A549 (cell line): ENCODE data around the gene MVD.

Experiments used
- BHLHE40 ChIP-seq: IDR thresholded peaks from 2 replicates; pipeline ENCODE4 v1.6.1; 2012; ENCODE audit warnings: low read depth, low read length, inconsistent platforms
- EHMT2 ChIP-seq: fragments of 200-600 bp; sonication (generic); IDR thresholded peaks from 2 replicates; pipeline ENCODE4 v1.6.1; 2016; ENCODE audit warnings: antibody characterized with exemption, low read depth, mild to moderate bottlenecking, moderate library complexity
- FOSB ChIP-seq: fragments of 250-450 bp; sonication (Bioruptor Pico); IDR thresholded peaks from 2 replicates; pipeline ENCODE4 v1.5.0; 2020; ENCODE audit warnings: mild to moderate bottlenecking, moderate library complexity
- HEYL ChIP-seq: fragments of 250-450 bp; sonication (Bioruptor Pico); IDR thresholded peaks from 2 replicates; pipeline ENCODE4 v1.8.0; 2021; ENCODE audit warnings: mild to moderate bottlenecking, moderate library complexity
- RAD21 ChIP-seq, 2 experiments: fragments of >200 bp in 1 of 2; sonication (Bioruptor Twin) in 1 of 2; formaldehyde crosslinking in 1 of 2; IDR thresholded peaks in 1 of 2; conservative IDR thresholded peaks in 1 of 2; 2 replicates in 1 of 2; 3 replicates in 1 of 2; pipeline ENCODE4 v1.6.1; 2012 to 2018; ENCODE audit warnings: inconsistent platforms in 1 of 2
- REST ChIP-seq: fragments of 200-600 bp; sonication (generic); IDR thresholded peaks from 2 replicates; pipeline ENCODE4 v1.6.1; 2016; ENCODE audit warnings: antibody characterized with exemption, mild to moderate bottlenecking, moderate library complexity
- SMC3 ChIP-seq: fragments of >200 bp; sonication (Bioruptor Twin); formaldehyde crosslinking; IDR thresholded peaks from 3 replicates; pipeline ENCODE4 v1.6.1; 2018; ENCODE audit warnings: inconsistent platforms
- USF2 ChIP-seq: fragments of 450-650 bp; IDR thresholded peaks from 2 replicates; pipeline ENCODE4 v1.6.1; 2014; ENCODE audit warnings: antibody characterized with exemption
- TF ChIP-seq, protein P1 (sequence below): IDR thresholded peaks from 2 replicates; pipeline ENCODE4 v1.6.1; 2012; ENCODE audit warnings: low read depth, borderline replicate concordance
- TF ChIP-seq, protein P2 (sequence below): fragments of >200 bp; sonication (Bioruptor Twin); formaldehyde crosslinking; IDR thresholded peaks from 3 replicates; pipeline ENCODE4 v1.5.1; 2016
- TF ChIP-seq, protein P3 (sequence below): fragments of 250-450 bp; sonication (Bioruptor Pico); IDR thresholded peaks from 2 replicates; pipeline ENCODE4 v1.5.0; 2021; ENCODE audit warnings: mild to moderate bottlenecking, moderate library complexity, borderline replicate concordance

DNA sequence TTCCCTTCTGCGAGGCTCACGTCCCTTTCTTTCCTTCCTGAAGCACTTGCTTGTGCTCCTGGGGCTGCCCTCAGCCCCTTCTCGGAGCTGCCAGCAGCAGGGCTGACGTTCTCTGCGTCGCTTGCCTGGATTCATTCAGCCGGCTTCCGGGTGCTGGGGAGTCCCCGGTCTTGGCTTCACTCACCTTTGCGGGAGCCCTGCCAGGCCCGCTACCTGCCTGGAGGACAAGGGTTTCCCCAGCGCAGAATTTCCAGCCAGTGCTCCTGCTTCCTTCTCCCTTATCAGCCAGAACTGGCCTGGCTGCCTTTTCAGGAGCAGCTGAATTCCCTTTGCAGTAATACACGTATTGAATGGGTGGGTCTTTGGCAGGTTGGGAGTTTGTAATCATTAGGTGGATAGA is 46.6 kb downstream of the MVD start:
- TF ChIP-seq REST: no peak
- TF ChIP-seq USF2: no peak
- TF ChIP-seq, protein P1, sequence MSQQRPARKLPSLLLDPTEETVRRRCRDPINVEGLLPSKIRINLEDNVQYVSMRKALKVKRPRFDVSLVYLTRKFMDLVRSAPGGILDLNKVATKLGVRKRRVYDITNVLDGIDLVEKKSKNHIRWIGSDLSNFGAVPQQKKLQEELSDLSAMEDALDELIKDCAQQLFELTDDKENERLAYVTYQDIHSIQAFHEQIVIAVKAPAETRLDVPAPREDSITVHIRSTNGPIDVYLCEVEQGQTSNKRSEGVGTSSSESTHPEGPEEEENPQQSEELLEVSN: no peak
- no peak for TF ChIP-seq EHMT2
- TF ChIP-seq, protein P2, sequence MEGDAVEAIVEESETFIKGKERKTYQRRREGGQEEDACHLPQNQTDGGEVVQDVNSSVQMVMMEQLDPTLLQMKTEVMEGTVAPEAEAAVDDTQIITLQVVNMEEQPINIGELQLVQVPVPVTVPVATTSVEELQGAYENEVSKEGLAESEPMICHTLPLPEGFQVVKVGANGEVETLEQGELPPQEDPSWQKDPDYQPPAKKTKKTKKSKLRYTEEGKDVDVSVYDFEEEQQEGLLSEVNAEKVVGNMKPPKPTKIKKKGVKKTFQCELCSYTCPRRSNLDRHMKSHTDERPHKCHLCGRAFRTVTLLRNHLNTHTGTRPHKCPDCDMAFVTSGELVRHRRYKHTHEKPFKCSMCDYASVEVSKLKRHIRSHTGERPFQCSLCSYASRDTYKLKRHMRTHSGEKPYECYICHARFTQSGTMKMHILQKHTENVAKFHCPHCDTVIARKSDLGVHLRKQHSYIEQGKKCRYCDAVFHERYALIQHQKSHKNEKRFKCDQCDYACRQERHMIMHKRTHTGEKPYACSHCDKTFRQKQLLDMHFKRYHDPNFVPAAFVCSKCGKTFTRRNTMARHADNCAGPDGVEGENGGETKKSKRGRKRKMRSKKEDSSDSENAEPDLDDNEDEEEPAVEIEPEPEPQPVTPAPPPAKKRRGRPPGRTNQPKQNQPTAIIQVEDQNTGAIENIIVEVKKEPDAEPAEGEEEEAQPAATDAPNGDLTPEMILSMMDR: no peak
- TF ChIP-seq SMC3: no peak
- TF ChIP-seq, protein P3, sequence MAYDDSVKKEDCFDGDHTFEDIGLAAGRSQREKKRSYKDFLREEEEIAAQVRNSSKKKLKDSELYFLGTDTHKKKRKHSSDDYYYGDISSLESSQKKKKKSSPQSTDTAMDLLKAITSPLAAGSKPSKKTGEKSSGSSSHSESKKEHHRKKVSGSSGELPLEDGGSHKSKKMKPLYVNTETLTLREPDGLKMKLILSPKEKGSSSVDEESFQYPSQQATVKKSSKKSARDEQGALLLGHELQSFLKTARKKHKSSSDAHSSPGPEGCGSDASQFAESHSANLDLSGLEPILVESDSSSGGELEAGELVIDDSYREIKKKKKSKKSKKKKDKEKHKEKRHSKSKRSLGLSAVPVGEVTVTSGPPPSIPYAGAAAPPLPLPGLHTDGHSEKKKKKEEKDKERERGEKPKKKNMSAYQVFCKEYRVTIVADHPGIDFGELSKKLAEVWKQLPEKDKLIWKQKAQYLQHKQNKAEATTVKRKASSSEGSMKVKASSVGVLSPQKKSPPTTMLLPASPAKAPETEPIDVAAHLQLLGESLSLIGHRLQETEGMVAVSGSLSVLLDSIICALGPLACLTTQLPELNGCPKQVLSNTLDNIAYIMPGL: no peak
- TF ChIP-seq BHLHE40: no peak
- no peak for TF ChIP-seq HEYL
- TF ChIP-seq RAD21 (conservative IDR thresholded peaks at IDR 0.05 in 1 of 2, IDR thresholded peaks at IDR 0.05 in 1 of 2): no peak
- TF ChIP-seq FOSB (CRISPR knock-in tag): no peak
